GM18526 (cell line): Measurements from ENCODE around the gene GRHL3.

ENCODE experiments used
- POLR2A ChIP-seq: IDR thresholded peaks from 3 replicates; pipeline ENCODE4 v1.6.1; 2011; ENCODE audit not compliant: insufficient read length; ENCODE audit errors: extremely low read depth

GRHL3 gene

GRCh38 chr1:24325587-24326449 is 6.7 kb downstream of the GRHL3 start:
- TF ChIP-seq POLR2A = no peak

DNA sequence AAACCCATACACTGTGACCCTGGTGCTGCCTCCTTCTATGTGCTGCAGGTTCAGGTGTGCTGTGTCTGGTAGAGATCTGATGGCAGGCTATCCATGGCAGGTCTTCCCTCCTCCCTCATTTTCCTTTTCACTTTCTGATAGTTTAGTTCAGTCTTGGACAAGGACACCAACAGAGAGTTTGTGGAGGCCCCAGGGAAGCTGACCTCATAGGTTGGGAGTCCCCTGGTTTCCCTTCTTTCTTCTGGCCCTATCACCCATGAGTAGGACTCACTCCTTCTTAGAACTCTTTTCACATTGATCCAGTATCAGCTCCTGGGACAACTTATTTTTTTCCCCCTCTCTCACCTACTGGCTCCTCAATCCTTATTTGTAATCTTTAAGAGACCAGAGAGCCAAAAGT is 8.3 kb downstream of the GRHL3 start:
- TF ChIP-seq POLR2A = no peak

DNA sequence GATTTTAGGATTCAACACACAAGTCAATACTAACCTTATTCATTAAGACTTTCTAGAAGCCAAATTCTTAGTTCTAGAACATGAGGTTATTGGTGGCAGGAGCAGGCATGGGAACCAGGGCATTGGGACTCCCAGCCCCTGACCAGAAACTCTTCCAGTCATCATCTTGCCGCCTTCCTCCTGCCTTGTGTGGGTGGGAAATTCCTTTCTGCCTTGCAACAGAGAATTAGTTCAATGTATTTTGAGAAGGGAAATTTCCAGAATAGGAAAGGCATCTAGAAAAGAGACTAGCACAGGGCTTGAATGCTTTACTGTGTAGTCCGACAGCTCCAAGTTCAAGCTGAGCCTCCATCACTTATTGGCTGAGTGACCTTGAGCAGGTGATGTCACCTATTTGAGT is 8.7 kb downstream of the GRHL3 start:
- TF ChIP-seq POLR2A = no peak

DNA sequence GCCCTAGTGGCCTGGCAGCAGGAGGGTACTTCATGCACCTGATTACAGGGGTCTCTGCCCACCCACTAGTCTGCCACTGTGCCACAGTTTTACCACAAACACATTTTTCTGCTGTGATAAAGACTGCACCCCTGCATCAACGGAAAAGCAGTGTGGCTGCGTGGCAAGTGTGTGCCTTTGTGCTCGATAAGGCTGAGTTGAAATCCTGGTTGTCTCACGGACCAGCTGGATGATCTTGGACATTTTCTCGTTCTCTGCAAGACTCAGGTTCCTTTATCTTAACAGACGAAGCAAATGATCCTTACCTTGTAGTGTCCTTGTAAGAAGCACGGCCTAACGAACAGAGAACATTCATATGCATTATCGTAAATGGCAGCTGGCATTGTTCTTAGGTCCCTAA is 10.2 kb downstream of the GRHL3 start:
- TF ChIP-seq POLR2A = no peak

- TF ChIP-seq POLR2A = no peak
These were observed 10.8 kb downstream of the GRHL3 start for GRCh38 chr1:24329797-24330543.

GRCh38 chr1:24331961-24332673 is 13.0 kb downstream of the GRHL3 start:
- TF ChIP-seq POLR2A = no peak

GRCh38 chr1:24336075-24336474 is 16.9 kb downstream of the GRHL3 start:
- TF ChIP-seq POLR2A = no peak

GRCh38 chr1:24337455-24337854 is 18.3 kb downstream of the GRHL3 start:
- no peak for TF ChIP-seq POLR2A

DNA sequence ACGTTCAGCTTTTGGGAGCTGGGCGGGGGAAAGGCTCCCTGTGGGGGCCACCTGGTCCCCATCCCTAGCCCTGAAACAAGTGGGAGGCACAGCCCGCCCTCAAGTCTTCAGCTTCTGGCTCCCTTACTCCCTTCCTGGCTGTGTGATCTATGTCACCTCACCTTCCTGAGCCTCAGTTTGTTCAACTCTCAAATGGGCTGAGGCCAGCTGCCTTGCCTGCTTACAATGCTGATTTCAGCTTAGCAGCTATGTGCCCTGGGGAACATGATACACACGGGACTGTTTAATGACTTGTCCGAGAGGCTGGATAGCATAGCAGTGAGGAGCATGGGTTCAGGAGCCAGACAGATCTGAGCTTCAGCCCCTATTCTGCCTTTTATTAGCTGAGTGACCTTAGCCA is 19.3 kb downstream of the GRHL3 start:
- no peak for TF ChIP-seq POLR2A

- no peak for TF ChIP-seq POLR2A
These were observed 20.8 kb downstream of the GRHL3 start for GRCh38 chr1:24339996-24340395.

GRCh38 chr1:24340770-24341169 is 21.6 kb downstream of the GRHL3 start:
- no peak for TF ChIP-seq POLR2A

DNA sequence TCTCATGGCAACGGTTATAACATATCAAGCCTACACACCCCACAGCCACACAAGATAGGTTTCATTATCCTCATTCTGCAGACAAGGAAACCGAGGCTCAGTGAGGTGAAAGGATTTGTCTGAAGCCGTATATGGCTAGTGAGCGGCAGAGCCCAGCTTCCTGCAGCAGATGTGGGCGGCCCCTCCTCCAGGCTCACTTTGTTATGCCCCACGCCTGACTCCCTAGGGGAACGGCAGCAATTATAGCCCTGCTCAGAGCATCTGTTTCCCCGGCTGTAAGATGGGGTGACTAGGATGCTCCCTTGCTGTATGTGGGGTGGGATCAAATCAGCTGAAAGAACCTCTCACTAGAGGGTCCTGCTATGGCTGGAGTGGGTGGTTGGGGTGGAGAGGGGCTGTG is 22.1 kb downstream of the GRHL3 start:
- no peak for TF ChIP-seq POLR2A

DNA sequence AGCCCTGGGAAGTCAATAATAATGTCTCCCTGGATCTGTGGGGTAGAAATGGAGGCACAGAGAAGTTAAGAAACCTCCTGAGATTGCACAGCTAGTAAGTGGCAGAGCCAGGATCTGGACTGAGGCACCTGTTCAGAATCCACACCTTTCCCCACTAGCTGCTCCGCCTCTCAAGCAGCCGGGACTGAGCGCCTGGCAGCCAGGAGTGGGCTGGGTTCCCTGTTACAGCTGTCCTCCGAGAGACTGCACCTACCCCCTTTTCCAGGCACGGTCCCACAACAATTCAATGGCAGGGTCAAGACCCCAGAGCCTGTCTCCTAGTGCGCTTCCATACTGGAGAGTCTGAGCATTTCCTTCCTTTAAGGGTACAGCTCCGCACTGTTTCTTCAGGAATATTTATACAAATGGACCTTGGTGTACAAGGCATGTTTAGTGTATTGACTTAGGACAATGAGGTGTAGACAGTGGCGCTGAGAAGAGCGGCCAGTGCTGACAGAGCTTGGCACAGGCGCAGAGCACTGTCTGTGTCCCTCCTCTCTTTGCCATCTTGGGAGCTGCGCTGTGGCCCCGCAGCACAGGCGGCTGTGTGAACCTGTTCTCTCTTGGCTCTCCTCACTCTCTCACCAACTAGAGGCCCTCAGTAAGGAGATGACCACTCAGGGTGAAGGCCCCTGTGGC is 24.4 kb downstream of the GRHL3 start:
- no peak for TF ChIP-seq POLR2A

DNA sequence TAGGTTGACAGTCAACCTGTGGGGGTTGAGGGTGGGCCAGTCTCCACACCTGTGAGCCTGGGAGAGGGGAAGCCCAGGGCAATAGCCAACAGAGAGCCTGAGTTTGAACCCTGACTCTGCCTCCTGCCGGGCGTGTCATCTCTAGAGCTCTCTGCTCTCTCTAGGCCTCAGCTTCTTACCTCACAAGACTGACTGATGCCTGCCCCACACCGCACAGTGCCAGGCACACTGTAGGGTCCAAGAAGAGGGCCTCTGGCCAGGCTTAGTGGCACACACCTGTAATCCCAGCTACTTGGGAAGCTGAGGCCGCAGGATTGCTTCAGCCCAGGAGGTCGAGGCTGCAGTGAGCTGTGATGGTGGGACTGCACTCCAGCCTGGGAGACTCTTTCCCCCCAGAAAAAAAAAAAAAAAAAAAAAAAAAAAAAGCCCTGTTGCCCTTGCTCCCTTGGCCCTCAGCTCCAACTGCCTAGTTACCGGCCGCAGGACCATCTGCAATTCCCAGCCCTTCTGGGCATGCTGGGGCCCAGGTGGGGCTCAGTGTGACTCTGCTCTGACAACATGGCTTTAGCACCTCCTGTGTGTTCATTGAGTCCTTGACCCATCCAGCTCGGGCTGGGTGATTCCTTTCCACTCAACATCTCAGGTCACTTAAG is 25.1 kb downstream of the GRHL3 start:
- TF ChIP-seq POLR2A = no peak

GRCh38 chr1:24345334-24345733 is 26.2 kb downstream of the GRHL3 start:
- no peak for TF ChIP-seq POLR2A
